Spleen (tissue), 7 donors: ENCODE results near the gene ZBTB42.

Experiments
- POLR2A ChIP-seq, 3 donors: fragments of 450-650 bp; IDR thresholded peaks; one replicate each; pipeline ENCODE4 v1.5.1; 2017; ENCODE audit warnings: antibody characterized with exemption in 3 of 3, mild to moderate bottlenecking in 1 of 3
- POLR2AphosphoS5 ChIP-seq, 3 donors: sonication (generic); formaldehyde crosslinking; IDR thresholded peaks; one replicate each; pipeline ENCODE4 v1.5.1; 2017; ENCODE audit warnings: antibody characterized with exemption in 3 of 3
- TF ChIP-seq, protein P1 (sequence below), 11 experiments: fragments of 200-600 bp in 7 of 11; fragments of 450-650 bp in 4 of 11; sonication (generic) in 4 of 11; IDR thresholded peaks in 8 of 11; conservative IDR thresholded peaks in 3 of 11; 1 replicate in 7 of 11; 2 replicates in 4 of 11; pipeline versions ENCODE4 v1.4.0 to v1.8.0; 2016 to 2021; ENCODE audit warnings: antibody characterized with exemption in 11 of 11, inconsistent platforms in 4 of 11, mild to moderate bottlenecking in 1 of 11
- donor health status: DM: no; HTN: no; CAD: no; lungs with moderate emphysema.
- donor health status: DM: no; HTN: no; CAD: no.
- donor health status: DM: no; HTN: no; CAD: no.

- no peak for TF ChIP-seq POLR2AphosphoS5 (IDR thresholded peaks at IDR 0.05)
- TF ChIP-seq, protein P1, sequence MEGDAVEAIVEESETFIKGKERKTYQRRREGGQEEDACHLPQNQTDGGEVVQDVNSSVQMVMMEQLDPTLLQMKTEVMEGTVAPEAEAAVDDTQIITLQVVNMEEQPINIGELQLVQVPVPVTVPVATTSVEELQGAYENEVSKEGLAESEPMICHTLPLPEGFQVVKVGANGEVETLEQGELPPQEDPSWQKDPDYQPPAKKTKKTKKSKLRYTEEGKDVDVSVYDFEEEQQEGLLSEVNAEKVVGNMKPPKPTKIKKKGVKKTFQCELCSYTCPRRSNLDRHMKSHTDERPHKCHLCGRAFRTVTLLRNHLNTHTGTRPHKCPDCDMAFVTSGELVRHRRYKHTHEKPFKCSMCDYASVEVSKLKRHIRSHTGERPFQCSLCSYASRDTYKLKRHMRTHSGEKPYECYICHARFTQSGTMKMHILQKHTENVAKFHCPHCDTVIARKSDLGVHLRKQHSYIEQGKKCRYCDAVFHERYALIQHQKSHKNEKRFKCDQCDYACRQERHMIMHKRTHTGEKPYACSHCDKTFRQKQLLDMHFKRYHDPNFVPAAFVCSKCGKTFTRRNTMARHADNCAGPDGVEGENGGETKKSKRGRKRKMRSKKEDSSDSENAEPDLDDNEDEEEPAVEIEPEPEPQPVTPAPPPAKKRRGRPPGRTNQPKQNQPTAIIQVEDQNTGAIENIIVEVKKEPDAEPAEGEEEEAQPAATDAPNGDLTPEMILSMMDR (IDR thresholded peaks at IDR 0.05 in 8 of 11, conservative IDR thresholded peaks at IDR 0.05 in 3 of 11) = no peak
- no peak for TF ChIP-seq POLR2A (IDR thresholded peaks at IDR 0.05)
Observed at GRCh38 chr14:104844306-104845032, 43.6 kb downstream of the ZBTB42 start.
